Measurements from ENCODE around the gene BTBD3.

DNA sequence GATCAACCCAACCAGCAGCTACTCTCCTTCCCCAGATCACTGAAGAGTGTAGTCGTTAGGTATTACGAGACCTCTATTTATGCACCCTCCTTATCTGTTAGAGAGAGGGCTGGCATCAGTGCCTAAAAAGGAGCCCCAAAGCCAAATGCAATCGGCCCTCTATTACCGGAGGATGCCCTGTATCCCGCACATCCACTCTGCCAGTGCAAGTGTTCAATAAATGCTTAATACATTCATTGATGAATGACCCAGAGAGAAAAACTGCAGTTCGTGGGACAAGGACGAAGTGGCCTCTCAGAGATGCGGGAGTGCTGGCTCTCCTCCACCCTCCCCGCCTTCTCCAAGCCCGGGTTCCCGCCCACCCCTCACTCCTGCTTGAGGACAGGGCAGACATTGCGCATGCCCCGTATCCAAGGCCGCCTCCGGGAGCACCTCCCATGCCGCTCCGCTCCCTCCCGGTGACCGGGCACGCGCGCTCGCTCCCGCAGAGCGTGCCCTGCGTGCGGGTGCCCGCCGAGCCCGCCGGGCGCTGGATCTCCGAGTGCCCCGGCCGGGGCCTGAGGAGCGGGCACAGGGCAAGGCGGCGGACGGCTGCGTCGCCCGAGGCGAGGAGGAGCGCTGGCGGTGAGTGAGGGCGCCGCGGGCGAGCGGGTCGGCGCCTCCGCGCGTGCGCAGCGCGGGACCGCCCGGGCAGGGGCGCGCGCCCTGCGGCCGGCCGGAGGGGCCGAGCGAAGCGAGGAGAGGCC lies 27.2 kb upstream of the BTBD3 start:
- TF ChIP-seq, protein P1, sequence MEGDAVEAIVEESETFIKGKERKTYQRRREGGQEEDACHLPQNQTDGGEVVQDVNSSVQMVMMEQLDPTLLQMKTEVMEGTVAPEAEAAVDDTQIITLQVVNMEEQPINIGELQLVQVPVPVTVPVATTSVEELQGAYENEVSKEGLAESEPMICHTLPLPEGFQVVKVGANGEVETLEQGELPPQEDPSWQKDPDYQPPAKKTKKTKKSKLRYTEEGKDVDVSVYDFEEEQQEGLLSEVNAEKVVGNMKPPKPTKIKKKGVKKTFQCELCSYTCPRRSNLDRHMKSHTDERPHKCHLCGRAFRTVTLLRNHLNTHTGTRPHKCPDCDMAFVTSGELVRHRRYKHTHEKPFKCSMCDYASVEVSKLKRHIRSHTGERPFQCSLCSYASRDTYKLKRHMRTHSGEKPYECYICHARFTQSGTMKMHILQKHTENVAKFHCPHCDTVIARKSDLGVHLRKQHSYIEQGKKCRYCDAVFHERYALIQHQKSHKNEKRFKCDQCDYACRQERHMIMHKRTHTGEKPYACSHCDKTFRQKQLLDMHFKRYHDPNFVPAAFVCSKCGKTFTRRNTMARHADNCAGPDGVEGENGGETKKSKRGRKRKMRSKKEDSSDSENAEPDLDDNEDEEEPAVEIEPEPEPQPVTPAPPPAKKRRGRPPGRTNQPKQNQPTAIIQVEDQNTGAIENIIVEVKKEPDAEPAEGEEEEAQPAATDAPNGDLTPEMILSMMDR (conservative IDR thresholded peaks at IDR 0.05; ENCODE audit: low read length): no peak
- no peak for TF ChIP-seq EZH2phosphoT487 (IDR thresholded peaks at IDR 0.05; ENCODE audit: borderline replicate concordance, low read depth, low read length)

All from OCI-LY7 (cell line).